Astrocyte of the spinal cord (primary cell): Measurements from ENCODE around the gene ANKRD33B.

Experiments used
- DNase-seq: peaks from one replicate; pipeline ENCODE4 v3.0.0; 2011; ENCODE audit warnings: low read depth, low spot score
- H3K4me3 ChIP-seq: 2 replicates; pipeline ENCODE4 v1.5.1; 2011; ENCODE audit warnings: low read depth, mild to moderate bottlenecking, low read length, moderate library complexity
- in situ Hi-C: cut with HindIII; loops from 2 replicates; pipeline ENCODE4 v1.10.0; 2017; ENCODE audit warnings: low sequenced_read_pairs
- TF ChIP-seq, protein P1 (sequence below): IDR thresholded peaks from 2 replicates; pipeline ENCODE4 v1.5.1; 2012; ENCODE audit warnings: low read depth, mild to moderate bottlenecking, low read length, inconsistent platforms

Gene ANKRD33B

DNA sequence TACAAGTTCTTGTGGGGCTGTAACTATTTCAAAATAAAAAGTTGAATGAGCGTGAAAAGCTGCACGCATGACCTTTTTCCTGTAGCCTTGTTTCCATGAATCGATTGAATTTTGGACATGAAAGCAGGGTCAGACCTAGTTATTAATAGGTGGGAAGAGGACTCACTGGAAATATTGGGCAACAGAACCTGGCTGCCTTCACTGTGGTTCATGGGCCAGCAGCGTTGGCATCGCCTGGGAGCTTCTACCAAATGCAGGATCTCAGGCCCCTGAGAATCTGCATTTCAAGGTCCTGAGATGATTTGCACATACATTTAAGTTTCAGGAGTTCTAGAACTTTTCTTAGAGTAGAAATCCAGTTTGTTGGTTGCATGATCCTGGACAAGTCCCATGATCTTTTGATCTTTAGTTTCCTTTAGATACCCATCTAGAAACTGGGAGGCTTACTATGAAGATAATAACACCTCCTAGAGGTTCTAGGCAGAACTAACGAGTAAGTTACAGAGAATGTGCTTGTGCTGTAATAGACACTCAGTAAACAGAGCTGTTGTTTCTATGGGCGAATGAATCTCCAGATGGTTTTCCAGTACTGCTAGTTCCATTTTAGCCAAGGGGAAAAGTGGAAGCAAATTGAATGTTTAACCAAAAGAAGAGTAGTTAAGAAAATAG is 12.4 kb downstream of the ANKRD33B start:
- no peak overlapping the region for H3K4me3 ChIP-seq
- TF ChIP-seq, protein P1, sequence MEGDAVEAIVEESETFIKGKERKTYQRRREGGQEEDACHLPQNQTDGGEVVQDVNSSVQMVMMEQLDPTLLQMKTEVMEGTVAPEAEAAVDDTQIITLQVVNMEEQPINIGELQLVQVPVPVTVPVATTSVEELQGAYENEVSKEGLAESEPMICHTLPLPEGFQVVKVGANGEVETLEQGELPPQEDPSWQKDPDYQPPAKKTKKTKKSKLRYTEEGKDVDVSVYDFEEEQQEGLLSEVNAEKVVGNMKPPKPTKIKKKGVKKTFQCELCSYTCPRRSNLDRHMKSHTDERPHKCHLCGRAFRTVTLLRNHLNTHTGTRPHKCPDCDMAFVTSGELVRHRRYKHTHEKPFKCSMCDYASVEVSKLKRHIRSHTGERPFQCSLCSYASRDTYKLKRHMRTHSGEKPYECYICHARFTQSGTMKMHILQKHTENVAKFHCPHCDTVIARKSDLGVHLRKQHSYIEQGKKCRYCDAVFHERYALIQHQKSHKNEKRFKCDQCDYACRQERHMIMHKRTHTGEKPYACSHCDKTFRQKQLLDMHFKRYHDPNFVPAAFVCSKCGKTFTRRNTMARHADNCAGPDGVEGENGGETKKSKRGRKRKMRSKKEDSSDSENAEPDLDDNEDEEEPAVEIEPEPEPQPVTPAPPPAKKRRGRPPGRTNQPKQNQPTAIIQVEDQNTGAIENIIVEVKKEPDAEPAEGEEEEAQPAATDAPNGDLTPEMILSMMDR, result no peak
- in situ Hi-C loops, result no loop called here
- DNase-seq, result no peak

DNA sequence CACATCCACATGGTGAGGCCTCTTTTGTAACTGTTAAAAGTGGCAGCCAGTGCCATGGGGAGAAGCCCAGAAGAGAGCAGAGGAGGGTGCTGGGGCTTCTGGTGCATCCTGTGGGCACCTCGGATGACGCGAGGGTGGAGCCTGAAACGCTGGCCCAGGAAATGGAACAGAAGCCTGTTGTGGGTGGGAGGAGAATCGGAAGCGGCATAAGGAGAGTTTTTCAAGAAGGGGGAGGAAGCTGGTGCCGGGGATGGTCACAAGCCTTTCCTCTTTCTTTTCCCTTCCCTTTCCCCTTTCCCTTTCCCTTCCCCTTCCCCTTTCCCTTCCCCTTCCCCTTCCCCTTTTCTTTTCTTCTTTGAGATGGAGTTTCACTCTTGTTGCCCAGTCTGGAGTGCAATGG is 12.9 kb downstream of the ANKRD33B start:
- TF ChIP-seq, protein P1, result no peak
- in situ Hi-C loops, result no loop called here
- no peak overlapping the region for H3K4me3 ChIP-seq
- no peak for DNase-seq

DNA sequence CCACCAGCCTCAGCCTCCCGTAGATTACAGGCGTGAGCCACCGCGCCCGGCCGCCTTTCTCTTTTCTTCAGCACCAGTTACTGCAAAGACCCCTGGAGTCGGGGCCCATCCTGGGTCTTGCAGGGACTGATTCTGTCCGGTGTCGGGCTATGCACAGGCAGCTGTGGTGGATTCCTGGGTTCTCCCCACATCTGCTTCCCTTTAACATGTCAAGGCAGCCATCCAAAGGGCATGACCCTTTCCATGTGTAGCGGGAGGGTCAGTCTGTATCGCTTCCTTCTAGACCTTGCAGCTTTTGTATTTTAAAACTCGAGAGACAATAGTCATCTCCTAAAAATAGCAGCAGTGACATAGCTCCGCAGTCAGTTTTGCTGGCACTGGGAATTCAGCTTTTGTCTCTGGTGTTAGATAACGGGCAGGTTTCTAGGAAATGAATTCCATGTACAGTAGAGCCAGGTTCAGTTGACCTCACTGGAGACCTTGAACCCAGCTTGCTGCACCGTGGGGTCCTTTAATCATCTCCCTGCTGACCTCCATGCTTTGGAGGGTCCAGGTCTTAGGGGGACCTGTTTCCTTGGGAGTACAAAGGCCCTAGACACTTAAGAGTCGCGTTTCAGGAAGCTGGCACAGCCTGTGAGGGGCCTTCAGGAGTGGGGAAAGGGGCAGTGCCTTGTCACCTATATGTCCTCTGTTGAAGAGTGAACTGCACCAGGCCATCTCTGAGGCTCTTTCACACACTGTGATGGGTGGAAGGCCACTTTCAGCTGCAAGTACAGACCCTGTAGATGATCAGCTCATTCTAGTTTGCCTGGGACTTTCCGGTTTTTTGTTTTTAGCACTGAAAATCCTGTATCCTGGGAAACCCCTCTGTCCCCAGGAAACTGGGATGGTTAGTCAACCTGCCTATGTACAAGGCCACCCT is 13.8 kb downstream of the ANKRD33B start:
- no peak overlapping the region for H3K4me3 ChIP-seq
- TF ChIP-seq, protein P1, result no peak
- peak; percentile 15 for DNase-seq
- in situ Hi-C loops, result no loop called here

DNA sequence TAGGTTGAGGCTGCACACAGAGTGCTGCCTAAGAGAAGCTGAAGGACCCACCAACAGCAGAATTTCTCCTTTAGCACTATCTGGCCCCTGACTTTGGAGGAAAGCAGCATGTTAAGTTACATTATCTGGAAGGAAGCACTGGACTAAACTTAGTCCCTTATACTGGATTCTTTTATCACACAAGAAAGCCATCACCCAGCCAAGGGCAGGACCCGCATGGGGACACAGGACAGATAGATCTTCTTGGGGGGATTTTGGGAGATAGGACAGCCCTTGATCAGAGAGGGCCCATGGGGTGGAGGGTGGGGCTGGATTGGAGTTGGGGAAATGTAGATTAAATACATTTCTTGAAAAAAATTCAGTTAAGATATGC is 14.4 kb downstream of the ANKRD33B start:
- DNase-seq, result no peak
- in situ Hi-C loops, result no loop called here
- TF ChIP-seq, protein P1, result no peak
- no peak overlapping the region for H3K4me3 ChIP-seq

DNA sequence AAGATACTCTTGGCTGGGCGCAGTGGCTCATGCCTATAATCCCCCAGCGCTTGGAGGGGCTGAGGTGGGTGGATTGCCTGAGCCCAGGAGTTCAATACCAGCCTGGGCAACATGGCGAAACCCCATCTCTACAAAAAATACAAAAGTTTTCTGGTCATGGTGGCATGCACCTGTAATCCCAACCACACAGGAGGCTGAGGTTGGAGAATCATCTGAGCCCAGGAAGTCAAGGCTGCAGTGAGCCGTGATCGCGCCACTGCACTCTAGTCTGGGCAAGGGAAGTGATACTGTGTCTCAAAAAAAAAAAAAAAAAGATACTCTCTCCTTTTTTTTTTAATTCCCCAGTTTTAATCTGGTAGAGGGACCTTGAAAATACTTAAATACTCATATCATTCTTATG is 15.0 kb downstream of the ANKRD33B start:
- in situ Hi-C loops, result no loop called here
- no peak for DNase-seq
- TF ChIP-seq, protein P1, result no peak
- no peak overlapping the region for H3K4me3 ChIP-seq

DNA sequence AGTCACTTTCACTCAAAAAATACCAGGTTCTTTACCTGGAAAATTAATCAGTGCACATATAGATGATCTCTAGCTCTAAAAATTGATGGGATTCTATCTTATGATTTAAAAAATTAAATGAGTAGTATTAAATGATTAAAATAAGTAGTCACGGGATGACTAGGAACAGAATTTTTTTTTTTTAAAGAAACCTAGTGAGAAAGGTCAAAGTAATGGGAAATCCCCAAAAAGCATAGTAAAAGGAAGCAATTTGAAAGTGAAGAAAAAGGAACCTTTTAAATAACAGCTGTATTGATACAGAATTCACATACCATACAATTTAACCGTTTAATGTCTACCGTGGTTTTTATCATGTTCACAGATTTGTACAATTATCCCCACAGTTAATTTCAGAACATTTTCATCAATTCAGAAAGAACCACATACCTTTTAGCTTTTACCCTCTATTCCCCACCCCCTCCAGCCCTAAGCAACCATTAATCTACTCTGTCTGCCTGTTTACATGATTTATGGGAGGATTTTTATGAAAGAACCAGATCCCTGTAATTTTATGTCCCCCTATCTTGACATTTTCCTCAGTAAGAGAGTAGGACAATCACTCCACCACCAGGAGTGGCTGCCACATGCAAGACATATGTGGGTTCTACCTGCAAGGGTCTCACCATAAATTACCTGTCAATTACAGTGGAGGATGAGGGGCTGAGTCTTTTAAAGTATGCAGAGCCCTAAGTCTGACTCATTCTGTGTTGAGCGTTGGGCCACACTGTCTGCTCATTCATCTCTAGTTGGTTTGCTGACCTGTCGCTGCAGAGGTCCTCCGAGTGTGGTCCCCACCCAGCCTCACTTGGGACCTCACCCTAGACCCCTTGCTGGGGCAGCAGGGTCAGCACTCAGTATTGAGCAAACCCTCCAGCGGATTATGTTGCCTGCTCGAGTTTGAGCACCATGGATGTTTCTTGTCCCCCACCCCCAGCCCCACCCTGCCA is 16.0 kb downstream of the ANKRD33B start:
- H3K4me3 ChIP-seq, result no peak overlapping the region
- no peak for DNase-seq
- TF ChIP-seq, protein P1, result no peak
- in situ Hi-C loops, result no loop called here
